H4 (cell line): ENCODE data around the gene CTAGE1. TPM values are rescaled to one million over a fixed set of nuclear protein-coding genes. Genes with fewer than 3 reads are reported as not detected.
"Not testable (repeated sequence)": the region's sequence is repeated elsewhere in the genome, so short reads cannot be mapped to it uniquely, and the experiment has no call there.

Source experiments
- DNase-seq: peaks from one replicate; pipeline ENCODE4 v3.0.0-alpha.2; 2015; ENCODE audit warnings: low spot score
- total RNA-seq: library from RNA; depleted of rRNA; stranded (reverse); fragments of >200 nt; shearing (Covaris generic); gene quantifications from 2 replicates; pipeline ENCODE4 v1.2.3, GENCODE V29; 2014; rRNA removed

CTAGE1 gene
- not detected in 2 replicates for total RNA-seq

GRCh38 chr18:22417496-22418188, at the start of gene CTAGE1:
TSS of gene CTAGE1 (minus strand) at chr18:22417915. CDS start at chr18:22417811, 104 bp downstream.
- no peak for DNase-seq

DNA sequence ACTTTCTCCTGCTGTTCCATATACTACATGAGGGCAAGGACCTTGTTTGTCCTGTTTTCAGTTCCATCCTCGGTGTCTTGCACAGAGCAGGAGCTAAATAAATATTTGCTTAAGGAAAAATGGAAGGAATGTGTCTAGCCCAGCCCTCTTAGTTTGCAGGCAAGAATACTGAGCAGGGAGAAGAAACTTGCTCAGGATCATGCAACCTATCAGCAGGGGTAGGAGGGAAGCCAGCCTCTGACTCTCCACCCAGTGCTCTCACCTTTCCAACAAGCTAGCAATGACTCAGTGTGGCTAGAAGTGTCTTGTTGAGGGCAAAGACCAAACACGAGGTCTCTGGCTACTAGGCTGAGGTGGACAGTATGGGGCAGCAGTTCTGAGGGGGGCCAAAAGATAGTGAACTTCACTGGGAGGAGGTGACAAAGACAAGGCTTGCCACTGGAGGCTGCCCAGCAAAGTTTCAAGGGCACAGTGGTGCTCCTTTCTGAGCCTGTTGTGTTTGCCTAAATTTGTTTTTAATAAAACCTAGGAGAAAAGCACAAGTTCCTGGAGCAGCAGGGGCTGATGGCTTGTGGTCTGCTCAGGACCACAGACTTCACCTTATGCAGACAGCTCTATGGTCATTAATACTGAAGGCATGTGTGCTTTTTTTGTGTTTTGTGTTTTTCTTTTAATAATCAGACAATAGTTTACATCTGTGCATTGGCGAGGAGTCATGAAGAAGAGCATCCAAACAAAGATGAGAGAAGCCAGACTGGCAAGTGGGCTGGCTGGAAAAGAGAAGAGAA, 49.1 kb upstream of the CTAGE1 start:
- peak; percentile 74 for DNase-seq

- peak; percentile 94 for DNase-seq
These were observed 48.2 kb upstream of the CTAGE1 start for GRCh38 chr18:22465859-22466457.

GRCh38 chr18:22463076-22463475, 45.4 kb upstream of the CTAGE1 start:
- no peak for DNase-seq

- DNase-seq: no peak
These were observed 41.8 kb upstream of the CTAGE1 start for GRCh38 chr18:22459491-22459890.

DNA sequence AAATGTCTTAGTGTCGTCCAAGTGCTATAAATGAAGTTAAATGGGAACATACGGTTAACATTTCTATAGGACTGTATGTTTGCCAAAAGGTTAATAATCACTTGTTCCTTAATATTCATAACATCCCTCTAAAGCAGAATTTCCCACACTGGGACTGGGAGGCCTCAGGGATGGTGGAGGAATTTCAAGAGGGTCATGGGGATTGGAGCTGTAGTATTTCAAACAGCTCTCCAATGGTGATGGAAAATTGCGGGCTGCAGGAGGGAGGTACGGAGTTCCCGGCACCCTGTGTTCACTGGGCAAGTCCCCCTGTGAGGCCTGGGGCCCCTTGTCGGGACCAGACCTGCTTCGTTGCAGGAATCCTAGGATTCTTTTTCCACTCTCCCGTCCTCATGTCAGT, 39.8 kb upstream of the CTAGE1 start:
- DNase-seq: no peak

DNA sequence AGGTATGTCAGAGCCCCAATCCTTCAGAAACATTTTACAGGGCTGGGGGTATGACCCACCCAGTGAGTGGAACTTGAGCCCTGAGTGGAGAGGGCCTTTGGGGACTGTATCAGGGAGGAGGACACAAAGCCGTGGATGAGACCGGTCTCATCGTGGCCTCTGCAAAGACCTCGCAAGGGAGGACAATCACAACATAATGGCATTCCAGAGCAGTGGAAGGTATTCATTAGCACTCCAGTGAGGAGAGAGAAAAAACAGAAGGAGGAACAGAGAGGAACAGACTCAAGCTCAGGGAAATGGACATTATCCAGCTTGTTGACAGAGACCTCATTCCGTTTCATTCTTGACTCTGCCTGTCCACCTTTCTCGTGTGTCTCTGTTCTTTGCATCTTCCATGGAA, 38.8 kb upstream of the CTAGE1 start:
- no peak for DNase-seq

DNA sequence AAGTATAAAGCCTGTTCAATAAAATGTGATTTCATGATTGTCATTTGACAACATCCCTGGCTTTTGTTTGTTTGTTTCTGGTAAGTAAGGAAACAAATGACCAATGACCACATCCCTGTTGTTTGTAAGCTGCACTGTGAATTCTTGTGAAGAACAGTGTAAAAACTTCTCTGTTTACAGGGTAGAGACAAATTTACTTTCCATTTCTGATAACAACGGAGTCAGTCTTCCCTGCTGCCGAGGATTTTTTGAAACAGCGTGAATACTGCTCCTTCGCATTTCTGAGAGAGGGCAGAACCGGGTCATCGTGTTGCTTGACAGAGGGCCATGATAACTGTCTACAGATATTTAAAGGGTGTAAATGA, 38.4 kb upstream of the CTAGE1 start:
- no peak for DNase-seq

DNA sequence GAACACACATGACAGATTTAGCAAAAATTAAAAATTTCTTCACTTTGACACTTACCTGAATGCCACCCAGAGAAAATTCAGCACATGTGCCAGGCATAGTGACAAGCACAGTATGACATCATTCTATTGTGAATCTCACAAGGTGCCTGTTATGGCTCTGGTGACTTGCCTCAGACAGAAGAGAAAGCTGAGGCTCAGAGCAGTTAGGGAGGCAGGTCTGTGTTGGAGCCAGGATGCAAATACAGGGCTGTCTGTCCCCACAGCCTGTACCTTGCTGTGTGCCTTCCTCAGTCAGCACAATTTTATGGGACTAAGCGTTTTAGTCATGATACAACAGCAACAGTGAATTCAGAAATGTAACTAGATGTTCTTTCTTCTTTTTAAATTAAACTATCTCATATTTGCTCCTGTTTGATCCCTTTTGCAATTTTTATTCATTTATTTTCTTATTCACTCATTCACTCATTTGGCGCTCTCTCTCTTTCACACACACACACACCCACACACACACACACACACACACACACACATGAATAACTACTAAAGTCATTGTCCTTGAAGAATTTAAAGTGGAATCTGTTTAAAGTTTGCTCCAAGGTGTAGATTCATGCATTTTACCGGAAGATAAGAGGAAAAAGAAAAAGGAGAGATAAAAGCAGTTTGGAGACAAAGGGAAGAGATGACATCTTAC, 37.9 kb upstream of the CTAGE1 start:
- DNase-seq: no peak

DNA sequence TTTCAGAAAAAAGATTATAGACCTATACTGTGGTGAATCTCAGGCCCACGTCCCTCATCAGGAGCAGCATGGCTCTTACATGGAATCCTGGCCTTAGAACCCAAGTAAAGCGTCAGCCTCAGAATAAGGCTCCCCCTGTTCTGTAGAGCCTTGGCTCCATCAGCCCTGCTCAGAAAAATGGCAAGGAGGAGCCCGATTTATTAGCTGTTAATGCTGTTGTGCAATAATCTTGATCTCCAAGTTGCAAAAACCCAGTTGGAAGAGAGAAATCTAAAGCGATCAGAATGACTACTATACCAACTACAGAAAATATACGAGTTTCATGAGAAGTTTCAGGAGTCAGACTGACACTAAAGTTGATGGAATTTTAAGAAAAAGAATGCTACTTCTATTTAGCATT, 35.6 kb upstream of the CTAGE1 start:
- no peak for DNase-seq

GRCh38 chr18:22452226-22452668, 34.5 kb upstream of the CTAGE1 start:
- no peak for DNase-seq

- no peak for DNase-seq
These were observed 34.1 kb upstream of the CTAGE1 start for GRCh38 chr18:22451796-22452195.

- DNase-seq: not testable (repeated sequence)
These were observed 33.1 kb upstream of the CTAGE1 start for GRCh38 chr18:22450766-22451165.

DNA sequence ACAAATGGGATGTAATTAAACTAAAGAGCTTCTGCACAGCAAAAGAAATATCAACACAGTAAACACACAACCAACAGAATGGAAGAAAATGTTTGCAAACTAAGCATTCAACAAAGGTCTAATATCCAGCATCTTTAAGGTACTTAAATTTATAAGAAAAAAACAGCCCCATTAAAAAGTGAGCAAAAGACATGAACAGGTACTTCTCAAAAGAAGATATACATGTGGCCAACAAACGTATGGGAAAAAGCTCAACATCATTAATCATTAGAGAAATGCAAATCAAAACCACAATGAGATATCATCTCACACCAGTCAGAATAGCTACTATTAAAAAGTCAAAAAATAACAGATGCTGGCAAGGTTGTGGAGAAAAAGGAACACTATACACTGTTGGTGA, 32.6 kb upstream of the CTAGE1 start:
- DNase-seq: not testable (repeated sequence)

- not testable (repeated sequence) for DNase-seq
These were observed 32.0 kb upstream of the CTAGE1 start for GRCh38 chr18:22449753-22450152.

DNA sequence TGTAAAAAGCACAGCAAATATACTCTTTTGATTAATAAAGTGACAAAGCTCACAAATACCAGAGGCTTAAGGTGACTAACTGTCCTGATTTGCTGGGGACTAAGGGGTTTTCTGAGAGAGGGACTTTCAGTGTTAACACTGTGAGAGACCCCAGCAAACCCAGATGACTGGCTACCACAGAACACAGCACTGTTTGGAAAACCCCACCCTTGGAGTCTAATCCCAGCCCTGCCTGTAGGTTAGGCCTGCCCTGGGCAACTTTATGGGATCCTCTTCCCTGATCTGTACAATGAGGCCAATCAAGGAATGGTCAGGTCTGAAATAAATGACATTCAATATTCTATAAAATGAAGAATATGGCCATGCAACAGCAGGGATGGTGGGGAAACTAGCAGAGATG, 30.5 kb upstream of the CTAGE1 start:
- DNase-seq: no peak

- DNase-seq: no peak
These were observed 30.1 kb upstream of the CTAGE1 start for GRCh38 chr18:22447792-22448191.

DNA sequence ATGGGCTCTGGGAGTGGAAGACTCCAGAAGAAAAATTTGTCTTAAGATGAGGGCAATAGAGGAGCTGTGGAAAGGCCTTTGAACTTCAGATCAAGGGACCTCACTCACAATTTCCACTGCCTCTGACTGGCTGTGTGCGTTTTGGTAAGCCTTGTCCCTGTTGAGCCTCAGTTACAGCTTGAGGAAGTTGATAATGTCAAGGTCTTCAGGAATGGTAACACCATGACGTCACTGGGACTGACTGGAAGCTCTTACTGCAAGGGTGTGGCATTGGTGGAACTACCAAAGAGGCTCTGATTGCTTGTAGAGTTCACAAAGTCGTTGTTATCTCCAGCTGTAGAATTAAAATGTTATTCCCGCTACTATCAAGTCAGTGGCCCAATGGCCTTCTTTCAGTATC, 29.2 kb upstream of the CTAGE1 start:
- no peak for DNase-seq

DNA sequence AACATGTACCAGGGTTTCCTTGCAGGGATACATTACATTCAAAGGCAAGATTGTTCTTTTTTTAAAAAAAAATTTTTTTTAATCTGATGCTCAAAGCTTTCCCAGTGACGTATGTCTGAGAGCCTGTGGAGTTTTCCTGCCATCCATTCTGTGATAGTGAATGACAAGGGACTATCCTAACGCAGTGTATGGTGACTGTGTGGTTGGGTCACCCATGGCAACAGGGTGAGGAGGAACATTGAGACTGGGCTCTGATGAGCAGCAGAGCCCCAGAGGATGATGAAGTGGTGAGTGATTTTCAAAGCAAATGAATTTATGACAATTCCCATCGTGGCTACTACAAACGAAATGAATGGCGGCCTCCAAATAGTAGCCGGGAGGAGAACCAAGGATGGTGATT, 28.6 kb upstream of the CTAGE1 start:
- no peak for DNase-seq

- DNase-seq: no peak
These were observed 23.9 kb upstream of the CTAGE1 start for GRCh38 chr18:22441638-22442037.

DNA sequence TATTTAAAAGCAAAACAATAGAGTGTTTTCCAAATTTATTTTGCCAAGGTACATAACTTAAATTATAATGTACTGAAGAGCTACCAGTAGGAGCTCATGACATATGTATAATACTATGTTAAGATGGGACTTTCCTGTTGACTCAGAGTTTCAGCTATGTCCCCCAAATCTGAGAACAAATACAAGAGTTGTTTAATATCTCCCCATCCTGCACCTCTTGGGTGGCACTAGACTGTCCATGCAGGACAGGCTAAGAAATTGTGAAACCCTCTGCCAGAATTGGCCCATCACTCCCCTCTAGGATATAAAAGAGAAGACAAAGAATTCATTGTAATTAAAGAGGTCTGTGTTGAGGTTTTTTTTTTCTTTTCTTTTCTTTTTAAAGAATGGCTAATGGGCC, 21.7 kb upstream of the CTAGE1 start:
- DNase-seq: no peak

GRCh38 chr18:22436136-22436535, 18.4 kb upstream of the CTAGE1 start:
- DNase-seq: no peak
